NCI-H748 (cell line): Measurements from ENCODE around the gene CNTN4.

Source experiments
- DNase-seq: peaks from one replicate; lab custom pipeline; 2025; ENCODE audit not compliant: unreplicated experiment; lab: John Stamatoyannopoulos, UW

Gene CNTN4

GRCh38 chr3:2661078-2661477, 562.4 kb downstream of the CNTN4 start:
- no peak for DNase-seq

- no peak for DNase-seq
Observed at GRCh38 chr3:2677501-2677900, 578.8 kb downstream of the CNTN4 start.

- no peak for DNase-seq
Observed at GRCh38 chr3:2680236-2680635, 581.6 kb downstream of the CNTN4 start.

- DNase-seq, result no peak
Observed at GRCh38 chr3:2684046-2684445, 585.4 kb downstream of the CNTN4 start.

GRCh38 chr3:2686816-2687502, 588.3 kb downstream of the CNTN4 start:
- DNase-seq, result no peak

- DNase-seq, result no peak
Observed at GRCh38 chr3:2697589-2697988, 598.9 kb downstream of the CNTN4 start.

GRCh38 chr3:2701471-2701870, 602.8 kb downstream of the CNTN4 start:
- DNase-seq, result no peak

GRCh38 chr3:2706144-2706835, 607.6 kb downstream of the CNTN4 start:
- no peak for DNase-seq

GRCh38 chr3:2706836-2707210, 608.2 kb downstream of the CNTN4 start:
- no peak for DNase-seq

GRCh38 chr3:2711081-2711480, 612.4 kb downstream of the CNTN4 start:
- no peak for DNase-seq

GRCh38 chr3:2713923-2714322, 615.3 kb downstream of the CNTN4 start:
- DNase-seq, result no peak

GRCh38 chr3:2714834-2715233, 616.2 kb downstream of the CNTN4 start:
- no peak for DNase-seq

- no peak for DNase-seq
Observed at GRCh38 chr3:2727101-2727500, 628.4 kb downstream of the CNTN4 start.

GRCh38 chr3:2727610-2728318, 629.1 kb downstream of the CNTN4 start:
- DNase-seq, result peak; percentile 81

- DNase-seq, result no peak
Observed at GRCh38 chr3:2731843-2732242, 633.2 kb downstream of the CNTN4 start.

- DNase-seq, result peak; percentile 25
Observed at GRCh38 chr3:2735392-2735894, 636.8 kb downstream of the CNTN4 start.

GRCh38 chr3:2741516-2741915, 642.9 kb downstream of the CNTN4 start:
- peak; percentile 12 for DNase-seq

- peak; percentile 67 for DNase-seq
Observed at GRCh38 chr3:2765002-2765579, 666.4 kb downstream of the CNTN4 start.

- no peak for DNase-seq
Observed at GRCh38 chr3:2770451-2770850, 671.8 kb downstream of the CNTN4 start.

- DNase-seq, result no peak
Observed at GRCh38 chr3:2771193-2771592, 672.5 kb downstream of the CNTN4 start.

- DNase-seq, result no peak
Observed at GRCh38 chr3:2771741-2772140, 673.1 kb downstream of the CNTN4 start.

- DNase-seq, result no peak
Observed at GRCh38 chr3:2772803-2773202, 674.1 kb downstream of the CNTN4 start.
